Astrocyte of the cerebellum (primary cell): Measurements from ENCODE around the gene DIS3L.
A peak's percentile ranks its signal among the peaks of the same experiment; 100 is the strongest.
"Not testable (repeated sequence)": the region's sequence is repeated elsewhere in the genome, so short reads cannot be mapped to it uniquely, and the experiment has no call there.

ENCODE experiments used
- DNase-seq: peaks from one replicate; pipeline ENCODE4 v3.0.0-alpha.2; 2011; ENCODE audit warnings: low read depth
- H3K4me3 ChIP-seq: 2 replicates; pipeline ENCODE4 v1.5.1; 2011; ENCODE audit warnings: mild to moderate bottlenecking, low read depth, low read length, moderate library complexity
- in situ Hi-C: cut with HindIII; loops from 2 replicates; pipeline ENCODE4 v1.10.0; 2017; ENCODE audit warnings: low sequenced_read_pairs
- TF ChIP-seq, protein P1 (sequence below): IDR thresholded peaks from 2 replicates; pipeline ENCODE4 v1.5.1; 2012; ENCODE audit warnings: low read length, low read depth, moderate library complexity, mild to moderate bottlenecking; ENCODE audit errors: missing control alignments

DIS3L gene

DNA sequence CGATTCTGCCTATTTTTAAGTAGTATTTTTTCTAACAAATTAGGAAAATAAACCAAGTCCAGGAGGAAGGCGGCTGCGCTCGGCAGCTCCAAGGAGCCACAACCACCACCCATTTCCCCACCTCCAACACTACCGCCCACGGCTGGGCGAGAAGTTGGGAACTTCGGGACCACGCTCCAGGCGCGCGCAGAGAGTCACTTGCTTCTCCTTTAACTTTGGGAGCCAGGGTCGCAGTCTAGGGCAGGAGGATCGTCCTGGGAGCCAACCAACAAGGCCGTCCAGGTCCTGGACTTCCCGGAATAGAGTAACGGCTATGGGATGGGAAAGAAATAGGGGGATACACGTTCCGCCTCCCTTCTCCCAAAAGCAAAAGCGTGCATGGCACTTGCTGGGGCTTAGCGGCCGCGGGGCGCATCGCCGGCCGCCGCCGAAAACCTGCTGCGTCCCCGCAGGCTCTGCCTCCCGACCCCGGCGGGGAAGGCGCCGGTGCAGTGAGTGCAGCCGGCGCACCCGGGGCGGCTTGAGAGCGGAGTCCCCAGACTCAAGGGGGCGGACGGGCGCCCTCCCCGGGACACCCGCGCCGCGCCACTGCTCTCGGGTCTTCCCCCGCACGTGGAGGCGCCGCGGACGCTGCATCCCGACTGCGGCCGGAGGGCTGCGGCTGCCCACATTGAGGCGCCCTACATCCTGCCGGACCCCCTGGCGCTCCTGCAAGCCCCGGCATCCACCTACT, 40.5 kb upstream of the DIS3L start:
- no peak for DNase-seq
- in situ Hi-C loops = no loop called here

DNA sequence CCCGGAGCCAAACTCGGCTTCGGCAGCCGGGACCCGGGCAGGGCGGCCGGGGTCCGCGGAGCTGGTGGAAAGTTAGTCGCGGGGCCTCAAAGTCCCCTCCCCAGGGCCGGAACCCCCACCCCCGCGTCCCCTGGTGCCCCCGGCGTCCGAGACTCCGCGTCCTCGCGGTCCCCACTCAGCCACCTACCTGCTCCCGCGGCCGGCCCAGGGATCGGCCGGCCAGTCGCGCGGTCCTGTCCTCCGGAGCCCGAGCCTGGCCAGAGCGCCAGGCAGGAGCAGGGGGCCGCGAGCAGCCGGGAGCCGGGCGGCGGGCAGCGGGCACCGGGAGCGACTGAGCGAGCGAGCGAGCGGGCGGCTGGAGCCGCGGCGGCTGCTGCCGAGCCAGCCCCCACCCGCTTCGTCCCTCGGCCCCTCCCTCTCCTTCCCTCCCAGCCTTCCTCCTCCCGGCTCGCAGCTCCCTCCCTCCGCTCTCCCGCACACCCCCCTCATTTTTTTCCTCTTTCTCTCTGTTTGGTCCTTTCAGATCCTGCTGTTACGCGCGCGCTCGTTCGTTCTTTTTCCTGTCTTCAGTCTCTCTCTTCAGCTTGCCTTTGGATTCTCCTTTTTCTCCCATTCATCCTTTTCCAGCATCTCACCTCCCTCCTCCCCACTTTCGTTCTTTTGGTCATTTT, 39.8 kb upstream of the DIS3L start, which contains the start of gene MEGF11:
MEGF11 (minus strand) TSS at position 333 of the 671 bp plus-strand sequence. CDS start 125,347 bp downstream, outside the sequence.
- H3K4me3 ChIP-seq = peak within 1 kb of the TSS; percentile 37
- TF ChIP-seq, protein P1, sequence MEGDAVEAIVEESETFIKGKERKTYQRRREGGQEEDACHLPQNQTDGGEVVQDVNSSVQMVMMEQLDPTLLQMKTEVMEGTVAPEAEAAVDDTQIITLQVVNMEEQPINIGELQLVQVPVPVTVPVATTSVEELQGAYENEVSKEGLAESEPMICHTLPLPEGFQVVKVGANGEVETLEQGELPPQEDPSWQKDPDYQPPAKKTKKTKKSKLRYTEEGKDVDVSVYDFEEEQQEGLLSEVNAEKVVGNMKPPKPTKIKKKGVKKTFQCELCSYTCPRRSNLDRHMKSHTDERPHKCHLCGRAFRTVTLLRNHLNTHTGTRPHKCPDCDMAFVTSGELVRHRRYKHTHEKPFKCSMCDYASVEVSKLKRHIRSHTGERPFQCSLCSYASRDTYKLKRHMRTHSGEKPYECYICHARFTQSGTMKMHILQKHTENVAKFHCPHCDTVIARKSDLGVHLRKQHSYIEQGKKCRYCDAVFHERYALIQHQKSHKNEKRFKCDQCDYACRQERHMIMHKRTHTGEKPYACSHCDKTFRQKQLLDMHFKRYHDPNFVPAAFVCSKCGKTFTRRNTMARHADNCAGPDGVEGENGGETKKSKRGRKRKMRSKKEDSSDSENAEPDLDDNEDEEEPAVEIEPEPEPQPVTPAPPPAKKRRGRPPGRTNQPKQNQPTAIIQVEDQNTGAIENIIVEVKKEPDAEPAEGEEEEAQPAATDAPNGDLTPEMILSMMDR = no peak
- in situ Hi-C loops = no loop called here
- DNase-seq = no peak

More for the DNA sequence above, 40.5 kb upstream of the DIS3L start:
- TF ChIP-seq, protein P1 = no peak
- H3K4me3 ChIP-seq = peak overlapping the region; percentile 37

DNA sequence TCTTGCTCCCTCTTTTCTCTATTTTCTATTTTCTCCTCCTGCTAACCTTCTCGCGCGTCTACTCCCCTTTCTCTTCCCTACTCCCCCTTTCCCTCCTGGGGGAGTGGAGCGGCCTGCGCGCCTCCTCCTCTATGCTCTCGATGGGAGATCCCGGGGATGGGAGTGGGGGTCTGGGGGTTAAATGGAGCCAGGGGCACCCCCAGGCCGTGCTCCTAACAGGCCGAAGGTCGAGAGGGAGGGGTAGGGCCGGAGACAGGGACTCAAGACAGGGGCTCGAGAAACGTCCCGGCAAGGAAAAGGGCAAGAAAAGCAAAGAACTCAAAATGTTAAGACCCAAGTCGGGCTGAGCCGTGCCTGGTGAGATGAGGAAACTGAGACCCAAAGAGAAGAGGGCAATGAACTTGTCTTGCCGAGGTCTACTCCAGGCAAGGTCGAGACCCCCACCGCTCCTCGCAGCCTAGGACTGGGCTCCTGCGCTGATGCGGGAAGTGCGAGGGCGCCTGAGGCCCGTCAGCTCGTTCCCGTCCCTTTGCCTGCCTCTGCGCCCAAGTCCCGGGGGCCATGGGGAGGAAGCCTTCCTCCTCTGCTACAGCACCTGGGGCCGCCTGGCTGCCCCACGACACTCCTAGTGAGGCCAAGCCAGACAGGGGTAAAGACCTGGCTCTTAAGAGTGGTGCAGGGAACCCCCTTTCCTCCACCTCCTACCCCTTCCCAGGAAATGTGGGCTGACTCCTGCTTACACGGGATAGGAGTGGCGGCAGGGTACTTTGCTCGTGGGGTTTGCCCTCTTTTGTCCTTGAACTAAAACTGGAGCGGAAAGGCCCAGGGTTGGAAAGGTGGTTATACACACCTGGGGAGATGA, 39.0 kb upstream of the DIS3L start:
- in situ Hi-C loops = no loop called here
- TF ChIP-seq, protein P1 = no peak
- peak overlapping the region; percentile 37 for H3K4me3 ChIP-seq
- DNase-seq = no peak

DNA sequence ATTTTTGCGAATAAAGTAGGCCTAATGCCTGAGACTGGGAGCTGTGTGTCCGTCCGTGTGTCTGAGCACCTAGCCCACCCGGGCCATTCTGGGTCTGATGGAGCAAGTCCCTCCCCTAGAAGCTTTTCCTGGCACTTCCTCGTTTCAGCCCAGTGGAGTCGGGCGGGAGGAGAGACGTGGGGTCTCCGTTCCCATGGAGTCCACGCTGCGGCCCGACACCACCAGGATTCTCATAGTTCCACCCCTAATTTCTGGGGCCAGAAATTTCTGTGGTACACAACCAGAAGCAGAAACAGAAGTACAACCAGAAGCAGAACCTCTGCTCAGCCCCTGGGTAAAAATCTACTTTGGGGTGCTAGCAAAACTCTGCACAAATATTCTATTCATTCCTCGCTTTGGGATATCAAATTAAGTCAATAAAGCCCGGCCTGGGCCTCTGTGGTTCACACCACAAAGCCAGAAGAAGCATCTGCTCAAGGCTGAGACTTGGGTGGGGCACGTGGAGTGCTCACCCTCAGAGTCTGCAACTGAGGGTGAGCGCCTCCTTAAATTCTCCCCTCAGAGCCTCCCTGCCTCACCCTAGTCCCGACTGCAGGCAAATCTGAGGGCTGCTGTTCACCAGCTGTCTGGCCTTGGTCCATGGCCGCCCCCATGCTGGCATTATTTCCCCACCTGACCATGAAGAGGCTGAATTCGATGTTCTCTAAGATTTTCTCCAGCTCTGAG, 38.3 kb upstream of the DIS3L start:
- TF ChIP-seq, protein P1 = no peak
- DNase-seq = no peak
- no peak overlapping the region for H3K4me3 ChIP-seq
- in situ Hi-C loops = no loop called here

DNA sequence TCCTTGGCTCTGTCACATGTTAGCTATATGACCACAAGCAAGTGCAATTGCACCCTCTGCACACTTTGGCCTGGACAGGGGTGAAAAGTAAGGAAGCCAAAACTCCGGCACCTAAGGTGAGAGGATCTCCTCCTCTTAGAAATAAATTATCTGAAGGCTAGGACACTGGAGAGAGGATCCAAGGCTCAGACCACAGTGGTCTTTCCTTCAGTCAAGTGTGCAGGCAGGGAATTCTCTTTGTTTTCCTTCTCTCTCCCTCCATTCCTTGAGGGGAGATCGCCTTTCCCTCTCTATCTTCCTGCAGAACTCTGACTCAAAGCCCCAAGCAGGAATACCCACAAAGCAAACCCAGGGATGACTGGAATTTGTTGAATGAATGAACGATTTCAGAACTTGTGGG, 36.7 kb upstream of the DIS3L start:
- in situ Hi-C loops = no loop called here
- H3K4me3 ChIP-seq = no peak overlapping the region
- TF ChIP-seq, protein P1 = no peak
- DNase-seq = no peak

DNA sequence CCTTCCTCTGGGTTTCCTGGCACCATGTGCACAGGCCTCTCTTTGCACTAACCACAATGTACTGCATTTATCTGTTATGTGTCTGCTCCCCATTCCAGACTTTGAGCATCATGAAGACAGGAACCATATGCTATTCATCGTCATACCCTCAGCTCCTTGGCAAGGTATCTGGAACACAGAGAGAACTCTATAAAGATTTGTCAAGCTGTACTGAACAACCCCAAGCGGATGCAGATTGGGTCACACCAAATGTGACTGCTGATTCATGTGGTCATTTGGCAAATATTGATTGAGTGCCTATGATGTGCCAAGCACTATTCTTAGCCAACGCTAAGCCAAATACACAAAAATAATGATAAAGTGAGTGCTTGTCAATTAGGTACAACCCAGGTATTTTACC, 32.3 kb upstream of the DIS3L start:
- in situ Hi-C loops = no loop called here
- DNase-seq = no peak

DNA sequence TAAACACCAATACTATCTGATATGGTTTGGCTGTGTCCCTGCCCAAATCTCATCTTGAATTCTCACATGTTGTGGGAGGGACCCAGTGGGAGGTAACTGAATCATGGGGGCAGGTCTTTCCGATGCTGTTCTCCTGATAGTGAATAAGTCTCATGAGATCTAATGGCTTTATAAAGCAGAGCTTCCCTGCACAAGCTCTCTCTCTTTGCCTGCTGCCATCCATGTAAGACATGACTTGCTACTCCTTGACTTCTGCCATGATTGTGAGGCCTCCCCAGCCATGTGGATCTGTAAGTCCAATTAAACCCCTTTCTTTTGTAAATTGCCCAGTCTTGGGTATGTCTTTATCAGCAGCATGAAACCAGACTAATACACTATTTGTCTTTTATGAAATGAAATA, 30.5 kb upstream of the DIS3L start:
- in situ Hi-C loops = not testable (repeated sequence)

More for the DNA sequence above, 32.3 kb upstream of the DIS3L start:
- TF ChIP-seq, protein P1 = no peak
- no peak overlapping the region for H3K4me3 ChIP-seq

More for the DNA sequence above, 30.5 kb upstream of the DIS3L start:
- DNase-seq, H3K4me3 ChIP-seq: not testable (repeated sequence)
